NCI-H82 (cell line): ENCODE results near the gene ALK.

Source experiments
- DNase-seq: peaks from one replicate; lab custom pipeline; 2025; lab: John Stamatoyannopoulos, UW

Gene ALK

GRCh38 chr2:29706171-29706720 is 215.1 kb downstream of the ALK start:
- peak; percentile 98 for DNase-seq

GRCh38 chr2:29705616-29706015 is 215.8 kb downstream of the ALK start:
- DNase-seq: no peak

DNA sequence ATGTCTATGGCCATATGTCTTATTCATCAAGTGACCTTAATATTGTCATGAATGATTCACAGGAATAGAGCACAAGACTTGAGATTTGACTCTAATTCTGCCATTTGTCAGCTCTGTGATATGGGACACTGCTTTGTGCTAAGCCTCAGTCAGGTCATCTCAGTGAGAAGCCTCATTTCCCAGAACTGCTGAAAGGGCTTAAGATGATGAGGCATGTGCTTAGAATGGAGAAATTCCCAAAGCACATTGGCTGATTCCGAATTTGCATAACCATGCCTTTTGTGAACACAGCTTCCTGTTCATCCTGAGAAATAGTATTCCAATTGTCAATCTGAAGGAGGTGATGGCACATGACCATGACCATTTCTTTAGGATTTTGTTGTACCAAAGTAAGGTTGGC is 218.1 kb downstream of the ALK start:
- peak; percentile 36 for DNase-seq

DNA sequence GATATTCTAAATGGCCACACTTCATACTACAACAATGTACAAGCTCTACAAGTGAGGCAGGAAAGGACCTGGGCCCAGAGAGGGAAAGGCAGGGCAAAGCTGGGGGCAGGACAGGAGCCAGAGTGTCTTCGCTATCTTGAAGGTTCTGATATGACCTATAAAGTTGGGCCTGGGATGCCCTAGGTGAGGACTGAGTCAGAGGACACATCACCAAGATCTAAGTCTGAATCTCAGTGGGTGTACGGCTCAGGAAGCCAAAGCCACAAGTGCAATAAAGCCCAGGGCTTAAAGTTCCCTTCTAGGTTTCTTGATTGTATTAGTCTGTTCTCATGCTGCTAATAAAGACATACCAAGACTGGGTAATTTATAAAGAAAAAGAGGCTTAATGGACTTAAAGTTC is 219.1 kb downstream of the ALK start:
- no peak for DNase-seq

DNA sequence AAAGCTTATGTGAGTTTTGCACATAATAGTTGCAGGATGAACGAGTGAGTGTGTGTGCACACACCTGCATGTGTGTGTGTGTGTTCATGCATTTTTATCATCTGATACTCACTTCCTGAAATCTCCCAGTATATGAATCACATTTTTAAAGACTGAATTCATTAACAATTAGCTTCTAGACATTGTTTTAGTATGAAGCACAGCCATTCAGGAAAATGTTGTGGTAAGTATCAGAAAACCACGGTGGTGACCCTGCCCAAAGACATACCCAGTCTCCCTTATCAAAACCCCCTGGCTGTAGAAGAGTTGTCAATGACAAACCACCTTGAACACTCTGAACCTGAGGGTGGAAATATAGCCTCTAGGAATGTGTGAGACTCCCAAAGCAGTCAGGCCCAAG is 220.8 kb downstream of the ALK start:
- DNase-seq: no peak

DNA sequence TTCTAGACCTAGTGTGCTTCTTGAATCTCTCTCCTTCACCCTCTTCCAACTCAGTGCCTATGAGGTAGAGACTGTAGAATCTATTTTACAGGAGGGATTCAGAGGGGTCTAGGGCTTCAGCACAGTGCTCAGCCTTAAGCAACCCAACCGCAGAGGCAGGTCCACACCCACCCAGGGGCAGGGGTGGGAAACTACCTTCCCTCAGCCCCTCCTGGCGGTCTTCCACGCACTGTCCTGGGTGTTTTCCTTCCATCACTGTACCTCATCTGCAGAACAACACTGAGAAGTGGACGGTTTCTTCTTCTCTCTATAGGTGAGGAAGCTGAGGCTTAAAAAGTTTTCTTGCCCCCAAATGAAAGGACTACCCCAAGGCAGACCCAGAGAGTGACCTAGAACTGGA is 222.3 kb downstream of the ALK start:
- DNase-seq: no peak

- no peak for DNase-seq
Observed at GRCh38 chr2:29698216-29698615, 223.2 kb downstream of the ALK start.

DNA sequence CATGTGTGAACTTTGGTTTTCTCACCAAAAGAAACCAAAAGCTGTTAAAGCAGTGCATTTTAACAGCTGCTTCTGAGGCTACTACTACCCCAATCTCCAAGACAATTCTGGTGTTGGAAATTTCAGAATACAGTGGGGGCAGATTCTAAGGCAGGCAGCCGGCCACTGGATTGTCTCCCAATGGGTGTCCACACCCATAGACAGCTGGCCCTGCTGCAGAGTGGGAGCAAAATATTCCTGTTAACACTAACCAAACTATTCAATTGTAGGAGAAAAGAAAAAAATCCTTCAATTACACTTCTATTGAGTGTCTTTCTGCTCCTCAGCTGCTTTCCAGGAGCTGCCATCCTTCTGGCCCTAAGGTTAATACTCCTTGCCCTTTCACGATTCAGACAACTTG is 223.7 kb downstream of the ALK start:
- DNase-seq: no peak

- no peak for DNase-seq
Observed at GRCh38 chr2:29697181-29697580, 224.2 kb downstream of the ALK start.

- DNase-seq: no peak
Observed at GRCh38 chr2:29694741-29695140, 226.6 kb downstream of the ALK start.

GRCh38 chr2:29691391-29691950 is 229.9 kb downstream of the ALK start:
- DNase-seq: no peak

DNA sequence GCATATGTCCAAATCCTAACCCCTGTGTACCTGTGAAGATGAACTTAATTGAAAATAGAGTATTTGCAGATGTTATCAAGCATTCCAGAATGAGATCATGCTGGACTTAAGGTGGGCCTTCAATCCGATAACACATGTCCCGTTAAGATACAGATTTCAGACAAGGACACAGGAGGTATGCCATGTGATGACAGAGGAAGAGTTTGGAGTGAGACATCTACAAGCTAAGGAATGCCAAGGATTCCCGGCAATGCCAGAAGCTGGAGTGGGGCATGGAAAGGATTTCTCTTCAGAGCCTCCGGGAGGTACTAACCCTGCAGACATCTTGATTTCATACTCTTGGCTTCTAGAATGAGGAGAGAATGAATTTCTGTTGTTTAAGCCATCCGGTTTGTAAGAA is 231.7 kb downstream of the ALK start:
- DNase-seq: no peak

- no peak for DNase-seq
Observed at GRCh38 chr2:29688429-29688828, 233.0 kb downstream of the ALK start.

- peak; percentile 18 for DNase-seq
Observed at GRCh38 chr2:29687121-29687520, 234.3 kb downstream of the ALK start.

- no peak for DNase-seq
Observed at GRCh38 chr2:29676886-29677453, 244.4 kb downstream of the ALK start.

DNA sequence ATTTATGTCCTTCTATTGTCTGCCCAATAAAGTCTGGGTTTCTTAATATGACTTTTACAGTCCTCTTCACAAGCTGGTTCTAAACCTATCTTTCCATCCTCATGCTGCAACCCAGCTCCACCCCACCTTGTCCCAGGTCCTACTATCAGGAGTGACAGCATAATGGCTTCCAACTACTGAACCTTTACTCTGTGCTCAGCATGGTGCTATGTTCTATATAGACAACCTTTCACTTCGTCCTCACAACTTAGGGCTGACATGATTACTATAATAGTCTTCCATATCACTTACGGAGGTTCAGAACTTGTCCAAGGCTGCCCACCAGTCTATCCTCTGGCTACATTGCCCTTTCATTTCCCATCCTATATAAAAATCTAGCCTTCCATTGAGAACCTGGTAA is 256.8 kb downstream of the ALK start:
- DNase-seq: no peak

GRCh38 chr2:29663268-29663667 is 258.1 kb downstream of the ALK start:
- DNase-seq: no peak

- DNase-seq: no peak
Observed at GRCh38 chr2:29662861-29663260, 258.5 kb downstream of the ALK start.

DNA sequence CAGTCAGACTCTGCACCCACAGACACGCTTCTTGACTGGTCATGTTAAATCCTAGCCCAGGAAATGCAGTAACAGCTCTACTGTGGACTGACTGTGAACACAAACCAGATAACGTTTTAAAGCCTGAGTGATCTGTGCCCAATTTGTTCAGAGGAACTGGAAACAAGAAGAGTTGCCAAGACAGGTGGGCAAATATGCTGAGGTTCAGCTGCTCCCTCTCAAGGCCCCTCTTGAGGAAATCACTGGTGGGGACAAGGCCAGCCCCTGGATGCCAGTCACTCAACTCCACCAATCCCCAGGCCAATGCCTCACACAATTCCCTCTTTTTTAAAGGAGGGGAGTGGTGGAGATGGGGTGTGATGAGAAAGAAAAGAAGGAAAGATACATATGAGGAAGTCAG is 261.2 kb downstream of the ALK start:
- DNase-seq: no peak

DNA sequence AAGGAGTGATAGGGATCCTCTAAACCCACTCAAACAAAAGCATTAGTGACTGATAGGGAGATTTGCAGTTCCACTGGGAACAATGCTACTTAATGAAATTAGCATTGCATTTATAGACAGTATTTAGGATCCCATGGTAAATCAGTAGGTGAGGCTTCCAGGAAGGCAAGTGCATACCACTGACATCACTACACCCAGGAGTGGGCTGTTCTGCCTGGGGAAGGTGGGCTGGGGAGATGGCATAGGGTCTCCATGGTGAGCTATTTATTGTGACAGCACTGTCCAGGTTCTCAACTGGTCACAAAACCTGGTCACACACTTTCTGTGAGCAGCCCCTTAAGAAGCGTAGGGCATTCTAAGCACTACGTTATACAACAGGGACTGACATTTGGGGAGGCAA is 262.2 kb downstream of the ALK start:
- peak; percentile 34 for DNase-seq

DNA sequence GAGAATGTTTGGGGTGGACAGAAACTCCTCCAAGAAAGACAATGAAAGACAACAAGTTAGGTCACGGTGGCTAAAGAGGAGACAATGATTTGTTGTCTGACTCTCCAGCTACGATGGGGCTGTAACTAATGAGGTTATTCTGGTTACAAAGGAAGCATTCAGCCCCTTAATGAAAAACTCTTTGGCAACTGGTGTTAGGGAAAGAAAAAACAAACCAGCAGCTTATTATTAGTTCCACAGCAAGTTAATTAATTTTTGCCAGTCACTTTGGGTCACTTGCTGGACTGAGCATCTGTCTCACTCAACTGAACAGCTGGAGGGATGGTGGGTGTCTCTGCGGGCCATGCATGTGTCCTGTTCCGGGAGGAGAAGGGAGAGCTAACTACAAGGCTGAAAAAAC is 263.7 kb downstream of the ALK start:
- peak; percentile 52 for DNase-seq

- no peak for DNase-seq
Observed at GRCh38 chr2:29655391-29656086, 265.8 kb downstream of the ALK start.

GRCh38 chr2:29650631-29651097 is 270.7 kb downstream of the ALK start:
- no peak for DNase-seq
